GM20000 (cell line): Measurements from ENCODE around the gene WDR48.

Experiments used
- DNase-seq: peaks from one replicate; pipeline ENCODE4 v3.0.0; 2012; ENCODE audit warnings: low spot score
- TF ChIP-seq, protein P1 (sequence below): IDR thresholded peaks from 2 replicates; pipeline ENCODE4 v1.5.1; 2012; ENCODE audit warnings: mild to moderate bottlenecking, control low read depth; ENCODE audit errors: extremely low read depth, missing control alignments

Gene WDR48

GRCh38 chr3:39096775-39097174 is 45.0 kb downstream of the WDR48 start:
- no peak for DNase-seq
- TF ChIP-seq, protein P1, sequence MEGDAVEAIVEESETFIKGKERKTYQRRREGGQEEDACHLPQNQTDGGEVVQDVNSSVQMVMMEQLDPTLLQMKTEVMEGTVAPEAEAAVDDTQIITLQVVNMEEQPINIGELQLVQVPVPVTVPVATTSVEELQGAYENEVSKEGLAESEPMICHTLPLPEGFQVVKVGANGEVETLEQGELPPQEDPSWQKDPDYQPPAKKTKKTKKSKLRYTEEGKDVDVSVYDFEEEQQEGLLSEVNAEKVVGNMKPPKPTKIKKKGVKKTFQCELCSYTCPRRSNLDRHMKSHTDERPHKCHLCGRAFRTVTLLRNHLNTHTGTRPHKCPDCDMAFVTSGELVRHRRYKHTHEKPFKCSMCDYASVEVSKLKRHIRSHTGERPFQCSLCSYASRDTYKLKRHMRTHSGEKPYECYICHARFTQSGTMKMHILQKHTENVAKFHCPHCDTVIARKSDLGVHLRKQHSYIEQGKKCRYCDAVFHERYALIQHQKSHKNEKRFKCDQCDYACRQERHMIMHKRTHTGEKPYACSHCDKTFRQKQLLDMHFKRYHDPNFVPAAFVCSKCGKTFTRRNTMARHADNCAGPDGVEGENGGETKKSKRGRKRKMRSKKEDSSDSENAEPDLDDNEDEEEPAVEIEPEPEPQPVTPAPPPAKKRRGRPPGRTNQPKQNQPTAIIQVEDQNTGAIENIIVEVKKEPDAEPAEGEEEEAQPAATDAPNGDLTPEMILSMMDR, result no peak

DNA sequence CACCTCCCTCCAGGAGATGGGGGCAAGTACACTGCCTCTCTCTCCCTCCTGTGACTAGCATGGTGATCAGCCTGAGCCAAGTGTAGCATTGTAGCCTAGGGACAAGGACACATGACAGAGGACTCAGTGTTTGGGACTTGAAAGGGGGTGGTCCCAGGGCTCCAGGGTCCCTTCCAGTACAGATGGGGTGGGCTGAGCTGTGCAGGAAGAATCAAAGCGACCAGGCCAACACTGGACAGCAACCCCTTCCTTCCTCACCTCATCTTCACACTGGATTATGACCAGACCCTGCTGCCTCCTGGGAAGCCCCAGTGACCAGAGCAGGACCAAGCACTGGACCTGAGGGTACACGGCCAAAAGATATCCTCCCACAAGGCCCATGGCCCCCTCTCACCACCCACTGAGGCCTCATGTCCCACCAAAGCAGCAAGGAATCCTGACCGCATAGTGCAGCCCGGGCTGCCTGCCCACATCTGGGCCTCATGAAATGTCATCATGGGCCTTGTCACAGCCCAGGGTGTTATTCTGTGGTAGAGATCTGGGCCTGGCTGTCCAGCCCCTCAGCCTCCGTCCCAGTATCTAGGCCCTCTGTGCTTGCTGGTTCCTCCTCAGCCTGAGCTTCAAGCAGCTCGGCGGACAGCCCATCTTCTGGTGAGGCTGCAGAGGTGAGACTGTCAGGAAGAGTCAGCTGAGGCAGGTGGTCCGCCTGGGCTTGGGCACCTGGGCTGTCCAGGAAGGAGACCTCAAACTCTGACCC is 46.1 kb downstream of the WDR48 start:
- TF ChIP-seq, protein P1, result no peak
- DNase-seq, result no peak

DNA sequence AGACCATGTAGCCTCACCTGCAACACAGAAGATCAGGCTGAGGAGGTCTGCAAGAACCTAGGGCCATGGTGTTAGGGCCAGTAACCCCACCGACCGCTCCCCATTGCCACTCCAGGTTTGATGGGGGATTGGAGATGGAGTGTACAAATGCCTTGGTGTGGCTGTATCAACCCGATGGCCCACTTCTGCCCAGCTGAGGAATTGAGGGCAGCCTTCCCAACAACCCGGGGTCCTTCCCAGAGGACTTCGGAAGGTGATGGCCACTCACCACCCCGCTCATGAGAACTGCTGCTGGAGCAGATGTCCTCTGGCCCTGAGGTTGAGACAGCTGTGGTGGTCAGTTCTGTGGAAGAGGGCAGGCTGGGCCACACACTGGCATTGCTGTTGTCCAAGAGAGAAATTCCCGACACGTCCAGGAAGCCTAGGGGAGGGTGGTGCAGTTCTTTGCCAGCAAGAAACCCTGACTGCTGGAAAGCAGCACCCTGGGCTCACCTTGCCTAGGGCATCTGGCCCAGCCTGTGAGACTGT is 46.7 kb downstream of the WDR48 start:
- no peak for DNase-seq
- TF ChIP-seq, protein P1, result no peak

- TF ChIP-seq, protein P1, result no peak
- DNase-seq, result no peak
Measured at GRCh38 chr3:39099242-39099641, 47.4 kb downstream of the WDR48 start.

DNA sequence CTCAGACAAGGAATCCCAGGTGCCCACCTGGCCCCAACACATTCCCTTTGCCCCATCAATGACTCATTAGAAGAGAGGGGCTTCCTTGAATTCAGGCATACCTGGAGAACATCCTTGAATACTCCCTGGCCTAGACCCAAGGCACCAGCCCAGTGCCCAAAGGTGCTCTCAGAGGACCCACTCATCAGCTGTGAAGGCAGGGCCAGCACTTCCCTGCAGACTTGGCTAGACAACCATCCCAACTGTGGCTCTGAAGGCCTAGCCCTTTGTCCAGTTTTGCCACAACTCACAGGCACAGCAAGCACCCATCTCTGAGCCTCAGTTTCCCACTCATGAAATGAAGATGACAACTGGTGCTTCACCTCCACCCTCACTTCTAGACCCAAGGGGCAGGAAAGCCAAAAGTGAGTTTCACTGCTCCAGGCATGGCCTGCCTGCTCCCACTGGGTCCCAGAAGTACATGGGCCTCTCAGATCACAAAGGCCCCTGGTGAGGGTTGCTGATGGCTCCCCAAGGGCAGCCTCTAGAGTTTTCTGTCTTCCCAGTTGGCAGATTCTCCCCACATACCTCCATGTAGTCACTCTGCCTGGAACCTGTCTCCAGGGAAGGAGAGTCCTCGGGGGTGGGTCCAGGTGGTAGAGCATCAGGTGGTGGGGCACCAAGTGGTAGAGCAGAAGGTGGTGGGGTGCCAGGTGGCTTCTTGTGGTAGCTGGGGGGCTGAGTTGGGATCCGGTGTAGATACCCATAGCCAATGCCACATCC is 48.1 kb downstream of the WDR48 start:
- no peak for DNase-seq
- TF ChIP-seq, protein P1, result no peak

GRCh38 chr3:39100500-39100886 is 48.7 kb downstream of the WDR48 start:
- no peak for DNase-seq
- TF ChIP-seq, protein P1, result no peak
